Measurements from ENCODE around the gene KLRB1.
"Not testable (repeated sequence)": the region's sequence is repeated elsewhere in the genome, so short reads cannot be mapped to it uniquely, and the experiment has no call there.

KLRB1 gene

DNA sequence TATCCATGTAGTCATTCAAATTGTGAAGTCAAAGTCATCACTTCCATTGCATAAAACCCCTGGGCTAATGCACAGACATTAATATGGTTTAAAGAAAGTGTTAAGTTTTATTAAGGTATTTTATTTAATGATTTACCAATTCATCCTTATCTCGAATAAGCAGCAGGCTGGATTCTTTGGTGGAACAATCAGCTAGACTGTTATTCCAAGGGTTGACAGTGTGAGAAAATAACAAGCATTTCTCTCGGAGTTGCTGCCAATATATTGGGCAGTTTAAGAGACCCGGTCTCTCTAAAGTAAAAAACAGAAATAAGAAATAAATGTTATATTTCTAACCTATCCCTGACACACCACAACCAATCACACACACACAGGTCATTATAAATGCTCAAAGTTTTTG lies 9.4 kb downstream of the KLRB1 start:
- no peak for DNase-seq (ENCODE audit: low read depth)
- no peak overlapping the region for H3K4me3 ChIP-seq (ENCODE audit: low read depth, low read length)
- TF ChIP-seq MYC (IDR thresholded peaks at IDR 0.05; ENCODE audit: low read depth, low read length) (no peak), POLR2A (IDR thresholded peaks at IDR 0.05; ENCODE audit: extremely low read depth, insufficient read length) (no peak)
- TF ChIP-seq, protein P1, sequence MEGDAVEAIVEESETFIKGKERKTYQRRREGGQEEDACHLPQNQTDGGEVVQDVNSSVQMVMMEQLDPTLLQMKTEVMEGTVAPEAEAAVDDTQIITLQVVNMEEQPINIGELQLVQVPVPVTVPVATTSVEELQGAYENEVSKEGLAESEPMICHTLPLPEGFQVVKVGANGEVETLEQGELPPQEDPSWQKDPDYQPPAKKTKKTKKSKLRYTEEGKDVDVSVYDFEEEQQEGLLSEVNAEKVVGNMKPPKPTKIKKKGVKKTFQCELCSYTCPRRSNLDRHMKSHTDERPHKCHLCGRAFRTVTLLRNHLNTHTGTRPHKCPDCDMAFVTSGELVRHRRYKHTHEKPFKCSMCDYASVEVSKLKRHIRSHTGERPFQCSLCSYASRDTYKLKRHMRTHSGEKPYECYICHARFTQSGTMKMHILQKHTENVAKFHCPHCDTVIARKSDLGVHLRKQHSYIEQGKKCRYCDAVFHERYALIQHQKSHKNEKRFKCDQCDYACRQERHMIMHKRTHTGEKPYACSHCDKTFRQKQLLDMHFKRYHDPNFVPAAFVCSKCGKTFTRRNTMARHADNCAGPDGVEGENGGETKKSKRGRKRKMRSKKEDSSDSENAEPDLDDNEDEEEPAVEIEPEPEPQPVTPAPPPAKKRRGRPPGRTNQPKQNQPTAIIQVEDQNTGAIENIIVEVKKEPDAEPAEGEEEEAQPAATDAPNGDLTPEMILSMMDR (IDR thresholded peaks at IDR 0.05; ENCODE audit: low read depth, low read length) = no peak
- TF ChIP-seq, protein P2, sequence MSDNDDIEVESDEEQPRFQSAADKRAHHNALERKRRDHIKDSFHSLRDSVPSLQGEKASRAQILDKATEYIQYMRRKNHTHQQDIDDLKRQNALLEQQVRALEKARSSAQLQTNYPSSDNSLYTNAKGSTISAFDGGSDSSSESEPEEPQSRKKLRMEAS (IDR thresholded peaks at IDR 0.05; ENCODE audit: low read depth, low read length) = no peak

DNA sequence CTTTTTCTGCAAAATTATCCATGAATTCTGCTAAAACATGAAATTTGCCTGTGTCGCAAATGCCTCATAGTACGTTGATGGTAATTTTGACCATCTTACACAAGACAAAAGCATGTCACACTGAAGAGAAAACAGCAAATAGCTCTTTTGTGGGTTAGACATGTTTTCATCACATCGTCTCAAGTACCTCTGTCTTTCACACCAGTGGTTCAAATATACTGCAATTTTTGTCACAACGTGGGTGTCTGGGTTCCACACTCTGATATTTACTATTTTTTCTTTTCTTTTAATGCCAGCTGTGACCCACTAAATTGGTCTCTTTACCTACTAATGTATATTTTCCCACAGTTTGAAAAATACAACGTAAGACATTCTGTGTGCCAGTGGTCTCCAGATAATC lies 10.4 kb downstream of the KLRB1 start:
- TF ChIP-seq, protein P1 (IDR thresholded peaks at IDR 0.05; ENCODE audit: low read depth, low read length) = no peak
- TF ChIP-seq, protein P2 (IDR thresholded peaks at IDR 0.05; ENCODE audit: low read depth, low read length) = no peak
- TF ChIP-seq MYC (IDR thresholded peaks at IDR 0.05; ENCODE audit: low read depth, low read length) (no peak), POLR2A (IDR thresholded peaks at IDR 0.05; ENCODE audit: extremely low read depth, insufficient read length) (no peak)
- DNase-seq (ENCODE audit: low read depth) = no peak
- no peak overlapping the region for H3K4me3 ChIP-seq (ENCODE audit: low read depth, low read length)

DNA sequence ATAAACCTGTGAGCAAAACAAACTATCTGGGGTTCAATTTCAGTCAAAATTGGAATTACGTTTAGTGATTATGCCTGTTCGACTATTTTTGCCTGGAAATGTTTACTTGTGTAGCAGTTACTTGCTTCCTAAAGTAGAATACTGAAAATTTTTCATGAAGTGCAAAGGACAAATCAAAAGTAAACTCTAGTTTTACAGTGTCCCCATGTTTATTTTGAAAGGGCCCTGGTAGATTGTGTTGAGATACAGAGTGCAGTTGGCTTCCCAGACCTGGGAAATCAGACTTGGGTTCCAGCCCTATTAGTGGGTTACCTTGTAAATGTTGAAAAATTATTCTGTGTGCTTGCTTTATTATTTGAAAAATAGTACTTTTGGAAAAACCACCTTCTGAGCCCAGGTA lies 17.3 kb downstream of the KLRB1 start:
- DNase-seq (ENCODE audit: low read depth) = no peak
- no peak overlapping the region for H3K4me3 ChIP-seq (ENCODE audit: low read depth, low read length)
- TF ChIP-seq, protein P1 (IDR thresholded peaks at IDR 0.05; ENCODE audit: low read depth, low read length) = no peak
- no peak for TF ChIP-seq POLR2A (IDR thresholded peaks at IDR 0.05; ENCODE audit: extremely low read depth, insufficient read length)
- no peak for TF ChIP-seq MYC (IDR thresholded peaks at IDR 0.05; ENCODE audit: low read depth, low read length)
- TF ChIP-seq, protein P2 (IDR thresholded peaks at IDR 0.05; ENCODE audit: low read depth, low read length) = no peak

DNA sequence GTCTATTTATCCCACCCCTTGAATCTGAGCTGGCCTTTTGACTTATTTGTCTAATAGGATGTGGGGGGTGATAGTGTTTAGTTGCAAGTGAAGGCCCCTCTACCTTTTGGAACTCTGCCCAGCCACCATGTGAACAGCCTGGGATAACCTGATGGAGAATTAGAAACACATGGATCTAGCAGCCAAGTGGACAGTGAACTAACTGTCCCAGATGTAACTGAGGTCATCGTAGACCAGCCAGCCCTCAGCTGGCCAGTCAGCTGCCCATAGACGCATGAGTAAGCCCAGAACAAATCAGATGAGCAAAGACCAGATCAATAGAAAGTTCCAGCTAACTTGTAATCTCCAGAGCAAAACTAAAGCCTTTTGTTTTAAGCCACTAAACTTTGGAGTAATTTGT lies 19.0 kb downstream of the KLRB1 start:
- H3K4me3 ChIP-seq (ENCODE audit: low read depth, low read length) = no peak overlapping the region
- no peak for DNase-seq (ENCODE audit: low read depth)
- TF ChIP-seq, protein P1 (IDR thresholded peaks at IDR 0.05; ENCODE audit: low read depth, low read length) = no peak
- TF ChIP-seq, protein P2 (IDR thresholded peaks at IDR 0.05; ENCODE audit: low read depth, low read length) = no peak
- TF ChIP-seq POLR2A (IDR thresholded peaks at IDR 0.05; ENCODE audit: extremely low read depth, insufficient read length) (no peak), MYC (IDR thresholded peaks at IDR 0.05; ENCODE audit: low read depth, low read length) (no peak)

DNA sequence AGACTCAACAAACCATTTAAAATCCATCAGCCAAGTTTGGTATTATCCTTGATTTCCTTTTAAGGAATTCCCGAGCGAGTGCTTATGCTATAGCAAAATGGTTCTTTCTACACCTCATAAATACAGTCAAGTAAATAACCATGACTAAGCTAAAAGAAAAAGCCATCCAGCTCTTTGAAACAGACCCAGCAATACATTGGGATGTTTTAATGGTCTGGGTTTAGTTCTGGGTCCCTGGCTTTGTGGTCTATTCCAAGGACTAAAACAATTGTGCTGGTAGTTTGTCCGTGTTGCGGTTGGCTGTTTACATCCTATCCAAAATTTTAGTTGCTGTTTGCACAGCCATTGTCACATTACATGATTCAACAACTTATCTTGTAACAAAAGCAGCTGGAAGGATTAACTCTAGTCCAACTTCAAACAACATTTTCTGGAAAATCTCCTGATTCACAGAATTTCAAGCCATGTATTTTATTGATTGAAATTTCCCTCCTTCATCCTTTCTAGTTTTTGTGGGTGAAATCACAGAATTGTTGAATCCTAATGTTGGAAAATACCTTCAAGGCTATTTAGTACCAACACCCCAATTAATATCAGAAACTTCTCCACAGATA lies 19.6 kb downstream of the KLRB1 start:
- DNase-seq (ENCODE audit: low read depth) = no peak
- TF ChIP-seq MYC (IDR thresholded peaks at IDR 0.05; ENCODE audit: low read depth, low read length) = no peak
- TF ChIP-seq, protein P2 (IDR thresholded peaks at IDR 0.05; ENCODE audit: low read depth, low read length) = no peak
- TF ChIP-seq POLR2A (IDR thresholded peaks at IDR 0.05; ENCODE audit: extremely low read depth, insufficient read length) = no peak
- TF ChIP-seq, protein P1 (IDR thresholded peaks at IDR 0.05; ENCODE audit: low read depth, low read length) = no peak
- H3K4me3 ChIP-seq (ENCODE audit: low read depth, low read length) = no peak overlapping the region

DNA sequence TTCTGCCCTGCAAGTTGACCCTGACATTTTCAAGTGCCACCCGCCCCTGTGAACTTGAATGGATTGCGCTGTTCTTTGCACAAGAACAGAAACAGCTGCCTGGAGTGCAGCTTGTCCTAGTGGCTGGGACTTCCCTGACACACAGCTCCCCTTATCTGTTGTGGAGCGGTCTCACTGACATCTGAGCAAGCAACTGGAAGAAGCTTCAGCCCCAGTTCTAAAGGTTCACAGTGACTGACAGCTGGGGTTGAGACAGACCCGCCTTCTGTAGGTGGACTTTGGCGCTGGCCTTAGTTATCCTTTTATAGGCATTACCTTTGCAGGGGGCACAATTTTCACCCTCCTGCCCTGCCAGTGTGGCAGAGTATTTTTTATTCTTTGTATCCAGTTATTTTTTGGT lies 30.0 kb downstream of the KLRB1 start:
- not testable (repeated sequence) for DNase-seq (ENCODE audit: low read depth); H3K4me3 ChIP-seq (ENCODE audit: low read depth, low read length)

DNA sequence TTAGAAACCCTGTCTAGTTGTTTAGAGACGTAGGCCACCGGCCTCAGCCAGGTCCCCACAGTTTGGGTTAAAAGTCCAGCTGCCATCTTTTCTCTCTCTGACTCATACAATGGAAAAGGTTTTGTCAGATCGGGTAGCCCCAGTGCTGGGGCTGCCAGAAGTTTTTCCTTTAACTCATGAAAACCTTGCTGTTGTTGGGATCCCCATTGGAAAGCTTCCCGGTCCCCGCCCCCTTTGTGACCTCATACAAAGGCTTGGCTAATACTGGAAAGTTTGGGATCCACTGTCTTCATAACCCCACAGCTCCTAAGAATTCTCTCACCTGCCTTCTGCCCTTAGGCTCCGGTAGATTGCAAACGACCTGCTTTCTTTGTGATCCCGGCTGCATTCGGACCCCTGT lies 40.6 kb downstream of the KLRB1 start:
- not testable (repeated sequence) for H3K4me3 ChIP-seq (ENCODE audit: low read depth, low read length); DNase-seq (ENCODE audit: low read depth)

DNA sequence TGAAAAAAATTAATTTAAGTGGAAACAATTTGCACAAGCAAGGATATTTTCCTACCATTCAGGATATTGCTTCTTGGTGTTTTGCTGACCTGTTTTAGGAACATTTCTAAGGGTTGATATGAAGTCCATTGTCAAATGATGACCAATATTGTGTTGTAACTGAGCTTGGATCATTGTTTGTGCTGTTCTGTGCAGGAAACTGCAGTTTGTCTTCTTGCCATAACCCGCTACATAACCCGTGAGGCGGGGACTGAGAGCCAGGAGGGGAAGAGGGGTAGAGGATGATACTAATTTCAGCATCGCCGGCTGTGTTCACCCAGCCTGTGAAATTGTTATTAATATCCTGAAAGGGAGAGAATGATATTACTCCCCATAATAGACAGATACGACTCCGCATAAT lies 41.6 kb downstream of the KLRB1 start:
- not testable (repeated sequence) for DNase-seq (ENCODE audit: low read depth); H3K4me3 ChIP-seq (ENCODE audit: low read depth, low read length)

DNA sequence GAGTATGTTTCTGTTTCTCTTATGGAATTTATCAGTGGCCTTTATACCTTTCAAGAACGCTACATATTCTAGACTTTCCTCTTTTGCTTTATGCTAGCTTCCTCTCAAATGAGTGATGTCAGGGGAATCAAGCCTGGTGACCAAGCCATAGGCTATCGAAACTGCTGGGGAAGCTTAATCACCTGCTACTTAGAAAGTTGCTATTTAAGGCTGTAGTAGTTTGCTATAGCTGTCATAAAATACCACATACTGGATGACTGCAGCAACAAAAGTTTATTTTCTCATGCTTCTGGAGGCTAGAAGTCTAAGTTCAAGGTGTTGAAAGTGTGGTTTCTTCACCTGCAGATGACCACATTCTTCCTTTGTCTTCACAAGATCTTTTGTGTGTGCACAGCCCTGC lies 43.3 kb downstream of the KLRB1 start:
- not testable (repeated sequence) for H3K4me3 ChIP-seq (ENCODE audit: low read depth, low read length); DNase-seq (ENCODE audit: low read depth)

DNA sequence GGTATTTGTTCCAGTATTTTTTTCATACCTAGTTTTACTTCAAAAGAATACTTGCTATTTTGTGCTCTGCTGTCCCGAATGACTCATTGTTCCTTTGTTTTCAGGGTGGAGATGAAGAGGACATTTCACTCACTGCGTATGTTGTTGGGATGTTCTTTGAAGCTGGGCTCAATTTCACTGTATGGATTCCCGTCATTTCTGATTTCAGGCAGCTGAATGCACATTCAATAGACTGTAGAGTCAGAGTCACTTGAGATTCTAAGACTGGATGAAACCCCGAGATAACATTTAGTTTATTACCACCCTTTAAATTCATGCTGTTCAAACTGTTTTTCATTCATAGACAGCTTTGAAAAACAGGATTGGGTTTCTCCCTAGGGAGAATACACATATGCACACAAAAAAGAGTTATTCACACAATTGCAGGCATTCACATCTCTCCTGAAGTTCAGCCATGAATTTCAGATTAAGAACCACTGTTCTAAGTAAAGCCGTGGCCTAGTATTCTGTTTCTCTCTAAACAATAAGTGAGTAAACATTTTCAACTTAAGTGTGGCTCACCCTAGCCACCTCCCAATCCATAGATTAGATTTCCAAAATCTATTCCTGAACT lies 44.8 kb downstream of the KLRB1 start:
- not testable (repeated sequence) for DNase-seq (ENCODE audit: low read depth); H3K4me3 ChIP-seq (ENCODE audit: low read depth, low read length)

All from NB4 (cell line).